ENCODE measurements around the gene CCNJL. TPM values are rescaled to one million over a fixed set of nuclear protein-coding genes. Genes with fewer than 3 reads are reported as not detected.

CCNJL gene
- total and polyA plus RNA-seq, 2 of the 8 experiments (the other 6 are each of a cell fraction or from before 2014, with no cell fraction given): 34.6 to 44.7 TPM

DNA sequence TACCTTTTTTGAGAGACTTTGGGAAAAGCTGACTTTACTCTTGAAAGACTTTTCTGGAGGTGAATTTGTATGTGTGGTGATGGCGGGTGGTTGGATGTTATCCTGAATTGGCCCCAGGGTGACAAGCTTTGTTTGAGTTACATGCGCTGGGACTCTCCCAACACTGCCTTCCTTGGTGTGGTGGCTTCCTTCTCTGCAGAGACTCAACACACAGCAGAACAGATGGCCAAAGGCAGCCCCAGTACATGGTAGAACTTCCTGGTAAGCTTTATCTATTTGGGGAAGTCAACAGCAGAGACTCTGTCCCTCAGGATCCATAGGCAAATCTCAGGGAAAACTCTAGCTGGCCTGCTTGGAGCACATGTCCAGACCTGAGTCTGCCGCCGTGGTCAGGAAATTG, 39.9 kb upstream of the CCNJL start (continued):
- TF ChIP-seq, protein P1, sequence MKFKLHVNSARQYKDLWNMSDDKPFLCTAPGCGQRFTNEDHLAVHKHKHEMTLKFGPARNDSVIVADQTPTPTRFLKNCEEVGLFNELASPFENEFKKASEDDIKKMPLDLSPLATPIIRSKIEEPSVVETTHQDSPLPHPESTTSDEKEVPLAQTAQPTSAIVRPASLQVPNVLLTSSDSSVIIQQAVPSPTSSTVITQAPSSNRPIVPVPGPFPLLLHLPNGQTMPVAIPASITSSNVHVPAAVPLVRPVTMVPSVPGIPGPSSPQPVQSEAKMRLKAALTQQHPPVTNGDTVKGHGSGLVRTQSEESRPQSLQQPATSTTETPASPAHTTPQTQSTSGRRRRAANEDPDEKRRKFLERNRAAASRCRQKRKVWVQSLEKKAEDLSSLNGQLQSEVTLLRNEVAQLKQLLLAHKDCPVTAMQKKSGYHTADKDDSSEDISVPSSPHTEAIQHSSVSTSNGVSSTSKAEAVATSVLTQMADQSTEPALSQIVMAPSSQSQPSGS (IDR thresholded peaks at IDR 0.05; ENCODE audit: low read length): no peak
- TF ChIP-seq RBBP5 (IDR thresholded peaks at IDR 0.05; ENCODE audit: borderline replicate concordance, low read depth, low read length) (no peak), SAP30 (IDR thresholded peaks at IDR 0.05; ENCODE audit: insufficient read depth, insufficient replicate concordance, low read length) (no peak), BACH1 (IDR thresholded peaks at IDR 0.05; ENCODE audit: low read length) (no peak), EGR1 (IDR thresholded peaks at IDR 0.05; ENCODE audit: borderline replicate concordance, low read depth, low read length) (no peak)

Measured in H1 (cell line).